ENCODE data around the gene LYPD6B.

The LYPD6B gene, protein sequence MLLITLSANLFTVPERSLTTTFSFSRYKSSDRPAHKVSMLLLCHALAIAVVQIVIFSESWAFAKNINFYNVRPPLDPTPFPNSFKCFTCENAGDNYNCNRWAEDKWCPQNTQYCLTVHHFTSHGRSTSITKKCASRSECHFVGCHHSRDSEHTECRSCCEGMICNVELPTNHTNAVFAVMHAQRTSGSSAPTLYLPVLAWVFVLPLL

DNA sequence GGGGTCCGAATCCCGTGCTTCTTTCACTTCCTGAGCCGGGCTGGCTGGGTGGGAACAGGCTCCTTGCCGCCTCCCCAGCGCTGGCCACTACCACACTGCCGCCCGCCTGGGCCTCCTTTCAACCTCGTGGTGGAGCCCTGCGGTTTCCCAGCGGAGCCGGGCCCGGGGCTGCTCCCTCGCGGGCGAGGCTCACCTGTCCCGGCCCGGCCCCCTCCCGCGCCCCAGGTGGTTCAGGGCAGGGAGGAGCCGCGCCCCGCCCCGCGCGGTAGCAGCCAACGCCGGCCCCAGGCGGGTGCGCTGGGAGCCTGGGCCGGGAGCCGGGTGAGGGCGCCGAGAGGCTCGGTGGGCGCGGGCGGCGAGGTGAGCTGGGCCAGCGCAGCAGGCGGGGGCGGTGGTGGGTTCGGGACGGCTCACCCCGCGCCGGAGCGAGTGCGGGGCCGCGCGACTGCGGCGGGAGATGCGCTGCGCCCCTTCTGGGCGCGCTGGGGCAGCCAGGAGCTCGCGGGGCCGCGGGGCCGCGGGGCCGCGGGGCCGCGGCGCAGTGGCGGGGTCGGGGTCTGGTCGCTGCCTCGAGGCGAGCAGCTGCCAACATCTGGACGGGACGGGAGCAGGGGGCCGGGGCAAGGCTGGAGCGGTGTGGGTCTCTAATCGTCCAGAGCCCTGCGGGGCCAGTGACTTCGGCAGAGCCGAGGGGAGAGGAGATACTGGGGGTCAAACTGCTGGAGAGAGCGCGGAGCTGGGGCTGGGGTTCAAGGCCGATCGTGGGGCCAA lies at the start of gene LYPD6B:
LYPD6B (plus strand) TSS at position 258 of the 771 bp plus-strand sequence. CDS start 92,250 bp downstream, outside the sequence.
- DNase-seq: peak; percentile 87

DNA sequence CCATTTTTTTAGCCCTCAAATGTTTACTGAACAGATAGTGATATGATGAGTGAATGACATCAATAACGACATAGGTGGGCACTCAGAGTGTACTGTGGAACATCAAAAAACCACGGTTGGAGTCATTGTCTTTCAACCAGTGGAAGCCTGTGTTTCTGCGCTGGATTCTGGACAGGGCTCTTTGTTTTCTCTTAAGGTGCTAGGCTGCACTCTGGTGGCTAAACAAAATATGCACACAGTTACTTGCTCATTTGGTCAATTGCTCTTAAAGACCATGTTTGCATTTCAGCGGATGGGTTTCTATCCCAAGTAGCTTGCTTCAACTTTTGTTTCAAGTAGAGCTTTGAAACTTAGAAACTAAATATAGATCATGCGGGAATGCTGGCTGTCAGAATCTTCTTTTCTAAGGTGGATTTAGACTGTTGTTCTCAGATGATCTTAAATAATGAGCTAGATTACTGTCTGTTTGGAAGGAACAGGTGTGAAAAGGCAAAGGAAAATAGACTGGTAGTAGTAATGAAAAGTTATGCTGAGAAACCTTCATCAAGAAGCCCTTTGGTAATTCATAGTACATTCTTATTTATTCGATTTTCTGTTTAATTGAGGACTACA lies 48.5 kb upstream of the LYPD6B start:
- peak; percentile 71 for DNase-seq

DNA sequence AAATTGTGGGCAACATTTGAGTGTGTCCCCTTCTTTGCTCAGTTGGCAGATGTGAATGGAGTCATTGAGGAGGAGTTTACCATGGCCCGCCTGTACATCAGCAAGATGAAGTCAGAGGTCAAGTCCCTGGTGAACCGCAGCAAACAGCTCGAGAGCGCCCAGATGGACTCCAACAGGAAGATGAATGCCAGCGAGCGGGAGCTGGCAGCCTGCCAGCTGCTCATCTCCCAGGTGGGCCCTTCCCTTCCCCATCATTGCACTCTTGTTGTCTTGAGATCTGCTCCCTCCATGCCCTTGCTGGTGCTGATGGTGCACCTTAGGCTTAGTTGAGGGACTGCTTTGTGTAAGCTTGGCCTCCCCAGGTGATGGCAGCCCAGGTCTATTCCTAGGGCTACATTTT lies 47.5 kb upstream of the LYPD6B start:
- peak; percentile 62 for DNase-seq

DNA sequence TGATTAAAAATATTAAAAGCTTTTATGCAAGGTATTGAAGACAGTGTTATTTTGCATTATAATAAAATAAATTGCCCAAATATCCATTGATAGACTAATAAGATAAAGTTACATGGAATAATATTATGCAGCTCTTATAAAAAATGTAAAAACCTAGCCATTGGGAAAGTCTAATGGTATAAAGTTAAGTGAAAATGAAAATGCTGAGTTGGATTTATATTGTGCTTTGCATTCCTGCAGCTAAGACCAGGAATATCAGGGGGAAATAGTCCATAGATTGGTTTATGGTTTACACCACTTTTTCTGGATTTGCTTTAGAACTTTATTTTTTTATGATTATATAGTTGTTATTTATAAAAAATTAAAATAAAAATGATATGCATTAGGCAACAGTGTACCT lies 46.1 kb upstream of the LYPD6B start:
- DNase-seq: no peak

DNA sequence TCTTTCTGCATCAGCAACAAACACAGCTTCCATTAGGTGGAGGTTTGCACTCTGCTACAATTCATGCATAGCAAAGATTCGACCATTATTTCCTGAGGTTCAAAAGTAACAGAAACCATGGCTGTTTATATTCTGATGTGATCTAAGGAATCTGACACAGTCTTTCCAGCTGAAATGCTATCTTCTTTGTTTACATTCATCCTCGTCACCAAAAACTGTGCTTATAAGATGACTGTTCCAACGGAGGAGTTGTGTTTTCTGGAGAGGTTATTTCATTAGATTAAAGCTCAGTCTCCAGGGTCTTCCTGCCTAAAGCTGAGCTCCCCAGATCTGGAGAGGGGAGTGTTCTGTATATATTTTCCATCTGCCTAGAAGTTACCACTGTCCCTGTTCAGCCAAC lies 45.1 kb upstream of the LYPD6B start:
- no peak for DNase-seq

DNA sequence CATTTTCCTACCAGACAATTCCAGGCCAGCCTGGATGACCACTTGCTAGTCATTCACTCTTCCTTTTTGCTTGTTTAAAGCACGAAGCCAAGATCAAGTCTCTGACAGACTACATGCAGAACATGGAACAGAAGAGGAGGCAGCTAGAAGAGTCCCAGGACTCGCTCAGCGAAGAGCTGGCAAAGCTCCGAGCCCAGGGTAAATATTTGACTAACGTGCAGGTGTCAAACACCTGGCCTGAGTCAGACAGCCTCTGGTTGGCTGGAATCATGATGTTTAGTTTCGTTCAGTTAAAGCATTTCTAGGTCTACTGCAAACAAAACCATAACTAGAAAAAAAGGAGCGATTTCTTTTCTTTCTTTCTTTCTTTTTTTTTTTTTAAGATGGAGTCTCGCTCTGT lies 44.2 kb upstream of the LYPD6B start:
- DNase-seq: peak; percentile 77

DNA sequence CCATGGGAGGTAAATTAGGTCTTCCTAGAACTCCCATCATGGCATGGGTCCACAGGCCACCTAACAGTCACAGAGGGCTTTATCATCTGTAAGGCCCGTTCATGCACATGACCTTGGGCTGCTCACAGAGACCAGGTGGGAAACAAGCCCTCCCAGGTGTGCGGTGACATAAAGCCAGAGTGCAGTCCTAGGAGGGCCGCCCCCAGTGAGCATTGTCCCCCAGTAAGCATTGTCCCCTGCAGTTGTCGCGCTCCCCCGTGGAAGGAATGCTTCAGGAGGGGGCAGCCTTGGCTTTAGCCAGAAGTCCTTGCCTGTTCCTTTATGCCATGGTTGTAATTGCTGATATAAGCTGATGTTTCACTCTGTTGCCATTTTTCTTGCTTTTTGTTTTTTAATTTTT lies 41.7 kb upstream of the LYPD6B start:
- no peak for DNase-seq

DNA sequence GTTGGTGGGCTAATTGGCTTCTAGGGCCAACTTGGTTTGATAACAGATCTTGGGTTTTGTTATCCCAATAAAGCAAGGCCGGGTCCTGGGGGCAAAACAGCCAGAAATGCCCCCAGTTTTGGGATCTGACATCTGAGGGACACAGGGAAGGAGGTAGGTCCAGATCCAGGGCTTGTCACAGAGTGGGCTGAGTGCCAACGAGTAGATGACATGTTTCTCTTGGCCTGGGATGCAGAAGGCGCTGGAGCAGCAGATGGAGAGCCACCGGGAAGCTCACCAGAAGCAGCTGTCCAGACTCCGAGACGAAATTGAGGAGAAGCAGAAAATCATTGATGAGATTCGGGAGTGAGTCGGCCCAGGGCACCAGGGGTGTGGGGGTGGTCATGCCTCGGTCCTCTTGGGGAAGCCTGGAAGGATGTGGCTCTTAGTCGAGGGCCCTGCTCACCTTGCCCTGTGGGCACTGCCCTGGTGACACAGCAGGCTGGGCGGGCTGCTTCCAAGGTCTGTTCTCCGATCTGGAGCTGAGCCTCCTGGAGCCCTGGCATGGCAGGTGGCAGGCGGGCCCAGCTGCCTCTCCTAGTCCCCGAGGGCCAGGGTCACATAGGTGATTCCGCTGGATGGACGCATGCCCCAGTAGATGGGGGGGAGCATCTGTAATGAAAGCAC lies 40.2 kb upstream of the LYPD6B start:
- no peak for DNase-seq

DNA sequence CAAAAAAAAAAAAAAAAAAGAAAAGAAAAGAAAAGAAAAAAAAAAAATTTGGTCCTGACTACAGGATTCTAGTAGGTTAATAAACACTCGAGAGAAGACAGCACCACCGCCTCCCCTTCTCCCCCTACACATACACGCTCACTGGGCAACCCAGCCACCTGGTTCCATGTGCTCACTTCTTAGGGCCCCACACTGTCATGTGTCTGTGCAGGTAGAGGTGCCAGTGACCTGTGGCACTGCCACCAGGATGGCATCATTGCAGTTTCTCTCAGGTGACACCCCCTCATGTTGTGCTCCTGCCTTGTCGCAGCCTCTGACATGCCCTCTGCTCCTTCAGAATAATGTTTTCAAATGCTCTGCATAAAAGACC lies 39.7 kb upstream of the LYPD6B start:
- no peak for DNase-seq

DNA sequence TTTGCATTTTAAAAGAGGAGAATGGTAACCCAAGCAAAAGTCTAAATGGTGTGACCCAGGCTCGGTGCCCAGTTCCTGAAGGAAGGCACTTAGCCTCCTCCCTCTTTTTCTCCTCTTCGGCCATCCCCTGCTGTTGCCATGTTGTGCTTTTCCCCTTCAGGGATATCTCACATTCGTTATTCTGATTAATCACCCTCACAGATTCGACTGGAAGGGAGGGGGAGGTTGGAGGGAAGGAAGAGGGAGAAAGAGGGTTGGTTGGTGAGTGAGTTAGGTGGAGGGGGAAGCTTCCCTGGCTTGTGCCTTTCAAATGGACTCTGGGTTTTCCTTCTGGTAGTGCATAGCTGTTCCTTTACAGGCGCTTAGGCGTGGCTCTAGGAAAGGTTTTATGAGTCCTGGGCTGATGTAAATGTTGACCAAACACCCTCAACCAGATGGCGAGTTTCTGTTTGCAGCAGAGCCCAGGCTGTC lies 39.0 kb upstream of the LYPD6B start:
- DNase-seq: no peak

DNA sequence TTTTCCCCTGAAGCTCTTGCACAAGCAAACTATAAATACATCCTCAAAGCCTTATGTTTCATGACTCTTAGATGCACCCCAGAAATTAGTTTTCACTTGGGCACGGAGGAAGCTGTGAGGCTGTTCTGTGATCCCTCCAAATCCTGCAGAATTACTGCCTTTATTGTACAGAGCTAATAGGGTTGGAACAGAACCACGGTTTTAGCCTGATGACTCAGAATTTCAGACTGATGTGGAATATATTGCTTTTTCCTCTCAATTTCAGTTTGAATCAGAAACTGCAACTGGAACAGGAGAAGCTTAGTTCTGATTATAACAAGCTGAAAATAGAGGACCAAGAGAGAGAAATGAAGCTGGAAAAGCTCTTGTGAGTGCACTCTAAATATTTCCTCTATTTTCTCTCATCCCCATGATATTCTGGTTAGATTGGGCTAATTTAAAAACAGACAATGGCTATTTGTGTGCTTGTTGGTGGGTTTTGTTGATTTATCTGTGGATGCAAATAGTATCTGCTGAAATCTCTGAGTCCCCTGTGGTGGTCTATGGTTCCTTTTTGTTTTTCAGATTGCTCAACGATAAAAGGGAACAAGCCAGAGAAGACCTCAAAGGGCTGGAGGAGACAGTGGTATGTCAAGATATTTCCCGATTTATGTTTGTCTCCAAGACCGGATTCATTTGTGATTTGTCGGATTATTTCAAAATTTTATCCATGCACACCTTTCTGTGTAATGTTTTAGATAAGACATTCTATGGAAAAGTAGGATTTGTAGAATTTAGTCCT lies 38.2 kb upstream of the LYPD6B start:
- DNase-seq: no peak

DNA sequence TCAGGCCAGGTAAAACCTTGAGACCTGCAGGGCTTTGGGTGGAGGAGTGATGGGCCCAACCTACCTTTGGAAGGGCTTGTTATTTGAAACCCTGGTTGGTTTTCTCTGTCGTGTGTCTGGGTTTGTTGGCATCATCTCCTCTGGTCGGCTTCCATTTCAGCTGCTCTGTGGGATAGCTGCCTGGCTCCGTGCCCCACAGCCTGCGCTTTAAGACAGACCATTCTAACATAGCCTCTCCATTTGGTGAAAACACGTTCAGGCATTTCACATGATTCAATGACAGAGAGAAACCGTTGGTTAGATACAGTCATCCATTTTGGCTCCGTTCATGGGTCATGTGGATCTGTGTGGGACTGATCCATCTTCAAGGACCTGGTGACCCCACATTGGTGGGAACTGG lies 37.0 kb upstream of the LYPD6B start:
- no peak for DNase-seq

DNA sequence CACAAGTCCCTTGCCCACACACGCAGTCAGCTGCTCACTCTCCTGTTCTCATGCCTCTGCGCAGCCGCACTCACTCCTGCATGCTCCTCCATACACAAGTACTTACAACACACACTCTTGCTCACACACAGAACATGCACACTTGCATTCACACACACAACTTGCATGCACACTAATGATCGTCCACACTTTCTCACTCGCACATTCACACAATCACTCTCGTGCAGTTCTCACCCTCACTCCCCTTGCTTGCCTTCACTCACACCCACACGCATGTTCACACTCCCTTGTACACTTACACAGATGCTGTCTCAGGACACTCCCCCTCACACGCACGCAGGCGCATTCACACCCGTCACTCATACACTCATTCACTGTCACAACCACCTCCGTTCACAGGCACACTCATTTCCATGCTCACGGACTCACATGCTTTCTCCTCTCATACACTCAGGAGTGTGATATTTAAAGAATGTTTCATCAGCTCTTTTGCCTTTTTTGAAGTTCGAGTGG lies 36.1 kb upstream of the LYPD6B start:
- no peak for DNase-seq

DNA sequence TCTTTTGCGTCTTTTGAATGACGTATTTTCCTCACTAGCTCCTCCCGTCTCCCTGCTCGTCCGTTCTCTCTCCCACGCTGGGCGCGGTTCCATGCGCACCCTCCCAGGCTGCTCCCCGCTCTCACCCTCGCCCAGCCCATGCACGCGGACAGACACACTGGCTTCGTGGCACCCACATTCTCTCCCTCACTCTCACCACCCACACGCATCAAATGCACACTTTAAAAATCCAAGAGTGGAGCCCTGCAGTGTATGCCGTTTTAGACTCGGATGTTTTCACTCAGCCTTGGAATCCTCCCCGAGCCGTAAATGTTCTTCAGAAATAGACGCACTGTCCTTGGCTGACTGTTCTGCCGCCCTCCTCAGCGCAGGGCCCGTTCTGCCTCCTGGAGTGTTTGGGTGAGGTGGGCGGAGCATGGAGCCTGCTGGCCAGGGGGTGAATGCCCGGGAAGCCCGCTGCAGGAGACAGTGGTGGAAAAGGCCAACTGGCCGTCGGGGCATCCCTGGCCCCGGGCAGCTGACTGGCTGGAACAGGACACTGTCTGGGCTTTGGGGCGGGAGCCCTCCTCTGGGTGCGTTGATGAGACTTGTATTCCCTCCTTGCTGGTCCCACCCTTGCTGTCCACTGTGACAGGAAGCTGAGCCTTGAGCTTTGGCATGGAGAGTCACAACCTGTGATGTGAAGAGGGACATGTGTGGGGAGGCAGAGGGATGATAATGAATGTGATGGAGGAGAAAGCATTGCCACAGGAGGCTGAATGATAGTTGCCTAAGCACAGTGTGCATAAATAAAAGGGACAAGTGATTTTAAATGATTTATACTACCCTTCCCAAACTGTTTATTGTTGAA lies 35.4 kb upstream of the LYPD6B start:
- DNase-seq: no peak

DNA sequence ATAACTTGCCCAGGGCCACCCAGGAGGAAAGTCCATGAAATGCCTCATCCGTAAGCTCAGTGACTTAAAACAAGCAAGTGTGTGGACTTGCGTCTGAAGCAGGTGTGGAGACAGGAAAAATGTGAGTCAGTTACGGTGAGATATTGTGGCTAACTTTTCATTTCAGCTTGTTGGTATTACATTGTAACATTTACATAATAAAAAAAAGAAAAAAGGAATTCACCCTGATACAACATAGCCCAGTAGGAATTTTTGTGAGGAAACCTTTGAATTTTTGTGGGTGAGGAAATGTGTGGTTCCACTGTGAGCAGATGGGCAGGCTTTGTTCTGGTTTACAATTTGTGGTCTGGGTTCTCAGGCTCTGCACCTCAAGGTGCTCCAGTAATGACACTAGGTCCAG lies 33.7 kb upstream of the LYPD6B start:
- no peak for DNase-seq

DNA sequence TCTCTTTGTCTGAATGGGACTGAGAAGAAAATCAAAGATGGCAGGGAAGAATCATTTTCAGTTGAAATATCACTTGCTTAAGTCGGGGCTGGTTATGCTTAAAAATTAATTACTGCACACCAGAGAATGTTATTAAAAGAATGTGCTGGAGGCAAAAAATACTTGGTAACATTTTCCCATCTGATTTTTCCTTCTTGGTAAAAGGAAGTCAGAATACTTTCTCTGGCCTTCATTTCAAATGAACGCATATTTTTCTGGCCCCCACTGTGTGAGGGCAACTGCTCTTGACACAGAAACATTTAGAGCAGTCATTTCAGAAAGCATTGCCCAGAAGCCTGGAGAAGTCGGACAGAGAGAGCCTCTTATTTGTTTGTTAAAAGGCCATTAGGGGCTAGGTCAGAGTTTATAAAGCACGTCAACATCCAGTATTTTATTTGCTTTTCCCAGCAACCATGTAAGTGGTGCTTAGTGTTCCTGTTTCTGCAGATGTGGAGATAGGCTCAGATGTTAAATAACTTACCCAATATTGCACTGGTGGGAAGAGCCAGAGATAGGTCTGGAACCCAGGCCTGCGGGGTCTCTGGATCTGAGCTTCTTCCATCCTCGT lies 32.9 kb upstream of the LYPD6B start:
- DNase-seq: no peak

DNA sequence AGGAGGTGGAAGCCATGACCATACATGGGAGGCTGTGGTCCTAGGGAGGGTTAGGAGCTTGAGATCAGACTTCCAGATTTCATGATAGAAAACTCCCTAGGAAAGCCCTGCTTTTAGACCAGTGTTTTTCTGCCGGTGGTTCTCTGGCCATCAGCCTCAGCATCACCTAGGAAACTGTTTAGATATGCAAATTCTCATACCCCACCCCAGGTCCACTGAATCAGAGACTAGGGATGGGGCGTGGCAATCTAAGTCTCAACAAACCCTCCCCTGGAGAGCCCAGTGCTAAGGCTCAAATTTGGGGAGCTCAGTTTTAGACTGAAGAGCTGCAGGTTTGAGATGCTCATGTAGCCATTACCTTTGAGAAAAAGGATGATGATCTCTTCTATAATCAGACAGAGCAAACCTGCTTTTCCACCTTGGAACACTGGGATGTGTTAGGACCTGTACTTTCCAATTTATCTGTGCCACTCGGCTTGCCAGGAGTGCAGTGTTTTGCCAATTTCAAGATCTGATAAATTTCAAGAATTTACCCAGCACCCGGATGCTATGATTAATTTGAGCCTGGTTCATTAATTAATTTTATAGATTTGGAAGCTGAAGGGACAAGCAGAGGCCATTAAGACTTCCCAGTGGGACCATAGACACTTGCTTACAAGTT lies 31.5 kb upstream of the LYPD6B start:
- no peak for DNase-seq

DNA sequence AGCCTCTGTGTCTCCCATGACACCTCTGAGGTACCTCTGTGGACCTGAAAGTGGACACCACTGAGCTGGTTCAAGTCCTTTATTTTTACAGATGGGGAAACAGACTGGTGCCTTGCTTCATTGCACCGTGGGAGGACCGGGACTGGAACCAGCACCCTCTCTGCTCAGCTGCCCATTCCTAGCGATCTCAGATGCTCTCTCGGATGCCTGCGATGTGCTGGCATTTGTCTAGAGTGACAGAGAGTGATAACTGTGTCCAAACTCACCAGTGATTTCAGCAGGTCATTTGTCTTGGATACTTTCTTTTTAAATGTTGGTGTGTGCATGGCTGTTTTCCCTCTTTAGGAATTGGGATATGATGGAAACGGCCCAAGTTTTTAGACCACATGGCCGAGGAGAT lies 30.1 kb upstream of the LYPD6B start:
- DNase-seq: no peak

DNA sequence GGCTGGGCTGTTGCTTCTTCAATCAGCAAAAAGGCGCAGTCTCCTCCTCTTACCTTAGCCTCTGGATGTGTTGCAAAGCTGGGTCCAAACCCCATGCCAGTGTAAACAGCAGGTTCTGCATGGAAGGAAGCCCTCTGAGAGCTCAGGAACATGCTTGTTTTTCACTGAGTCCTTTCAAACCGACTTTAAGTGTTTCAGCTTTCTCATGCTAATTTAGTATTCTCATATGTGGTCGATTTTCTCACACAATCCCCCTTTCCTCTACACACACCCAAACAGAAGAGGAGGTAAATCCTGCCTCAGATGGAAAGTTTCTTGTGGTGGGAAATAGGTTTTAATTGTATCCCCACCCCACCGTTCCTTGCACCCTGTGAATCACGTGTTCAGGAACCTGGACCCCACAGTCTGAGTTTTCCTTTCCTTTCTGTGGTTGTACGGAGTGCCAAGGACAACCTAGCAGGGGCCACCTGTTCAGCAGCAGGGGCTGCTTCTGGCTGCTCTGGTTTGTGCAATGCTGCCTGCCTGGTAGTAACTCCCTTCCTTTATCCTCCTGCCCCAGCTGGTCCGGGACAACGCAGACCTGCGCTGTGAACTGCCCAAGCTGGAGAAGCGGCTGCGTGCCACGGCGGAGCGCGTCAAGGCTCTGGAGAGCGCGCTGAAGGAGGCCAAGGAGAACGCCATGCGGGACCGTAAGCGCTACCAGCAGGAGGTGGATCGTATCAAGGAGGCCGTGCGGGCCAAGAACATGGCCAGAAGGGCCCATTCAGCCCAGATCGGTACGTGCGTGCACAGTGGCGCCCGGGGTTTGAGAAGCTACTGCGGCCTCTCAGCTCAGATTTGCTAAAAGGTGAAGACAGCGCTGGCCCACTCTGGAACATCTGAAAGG lies 28.7 kb upstream of the LYPD6B start:
- DNase-seq: no peak

DNA sequence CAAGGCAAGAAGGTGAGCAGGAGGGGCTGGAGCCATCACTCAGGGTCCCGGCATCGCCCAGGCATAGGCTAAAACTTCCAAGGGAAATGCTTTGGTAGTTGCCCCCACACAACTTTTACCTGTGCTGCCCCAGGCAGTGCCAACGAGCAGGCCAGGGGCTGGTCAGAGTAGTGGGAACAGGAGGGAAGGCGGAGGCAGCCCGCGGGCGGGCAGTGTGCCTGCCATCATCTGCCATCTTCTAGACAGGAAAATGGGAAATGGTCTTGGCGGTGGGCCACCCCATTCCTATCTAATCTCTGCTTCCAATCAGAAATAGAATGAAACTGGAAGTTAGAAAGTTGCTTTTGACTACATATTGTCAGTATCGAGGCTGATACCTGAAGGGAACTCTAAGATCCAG lies 26.0 kb upstream of the LYPD6B start:
- no peak for DNase-seq

Measured in RPMI8226 (cell line).